NCI-H1092 (cell line): ENCODE results near the gene KPNB1.

Source experiments
- DNase-seq: peaks from one replicate; lab custom pipeline; 2025; lab: John Stamatoyannopoulos, UW

Gene KPNB1

GRCh38 chr17:47649153-47649971 lies at the start of gene KPNB1:
Gene KPNB1, plus strand, starts transcription at chr17:47649919. Its CDS starts 326 bp downstream, at chr17:47650245.
- DNase-seq = peak; percentile 99

DNA sequence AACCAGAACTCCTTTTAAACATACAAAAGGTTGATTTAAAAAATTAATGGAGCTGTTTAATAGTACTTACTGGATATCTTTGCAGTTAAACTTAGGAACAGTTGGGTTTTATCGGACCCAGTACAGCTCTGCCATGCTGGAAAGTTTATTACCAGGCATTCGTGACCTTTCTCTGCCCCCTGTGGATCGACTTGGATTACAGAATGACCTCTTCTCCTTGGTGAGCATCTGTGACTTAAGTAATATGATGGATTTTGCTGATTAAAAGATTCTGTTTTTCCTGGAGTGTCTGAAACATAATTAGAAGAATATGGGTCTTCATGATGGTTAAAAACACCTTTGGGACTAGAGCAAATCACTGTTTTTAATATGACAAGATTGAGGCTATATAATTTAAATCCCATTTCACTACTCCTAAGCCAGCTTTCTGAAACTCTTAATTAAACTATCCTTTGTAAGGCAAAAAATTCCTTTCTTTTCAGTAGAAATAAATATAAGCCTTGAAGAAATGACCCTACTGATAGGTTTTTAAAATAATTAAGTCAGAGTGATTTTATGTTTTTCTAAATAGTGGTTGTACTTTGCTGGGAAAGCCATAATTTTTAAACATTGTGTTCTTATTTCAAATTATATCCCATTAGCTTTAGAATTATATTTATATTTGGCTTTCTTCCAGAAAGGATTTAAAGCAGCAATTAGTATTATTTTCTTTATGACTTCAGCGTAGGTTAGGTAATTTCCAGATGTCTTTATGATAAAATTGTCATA lies 45.7 kb upstream of the KPNB1 start:
- no peak for DNase-seq

DNA sequence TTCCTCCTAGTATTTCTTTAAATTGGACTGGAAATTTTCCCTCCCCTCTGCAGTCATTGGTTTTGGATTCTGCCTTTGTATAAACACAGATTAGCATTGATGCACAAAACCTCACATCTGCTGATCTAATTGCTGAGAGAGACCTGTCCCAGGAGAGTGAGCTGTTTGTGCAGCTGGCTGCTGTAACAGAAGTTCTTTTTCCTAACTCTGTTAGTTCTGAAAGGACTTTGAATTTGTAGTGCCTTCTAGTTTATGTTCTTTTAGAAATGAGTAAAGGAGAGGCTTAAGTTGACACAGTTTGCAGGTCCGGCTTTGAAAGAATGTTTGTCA lies 45.2 kb upstream of the KPNB1 start:
- peak; percentile 36 for DNase-seq

- no peak for DNase-seq
These were observed 44.7 kb upstream of the KPNB1 start for GRCh38 chr17:47605011-47605410.

DNA sequence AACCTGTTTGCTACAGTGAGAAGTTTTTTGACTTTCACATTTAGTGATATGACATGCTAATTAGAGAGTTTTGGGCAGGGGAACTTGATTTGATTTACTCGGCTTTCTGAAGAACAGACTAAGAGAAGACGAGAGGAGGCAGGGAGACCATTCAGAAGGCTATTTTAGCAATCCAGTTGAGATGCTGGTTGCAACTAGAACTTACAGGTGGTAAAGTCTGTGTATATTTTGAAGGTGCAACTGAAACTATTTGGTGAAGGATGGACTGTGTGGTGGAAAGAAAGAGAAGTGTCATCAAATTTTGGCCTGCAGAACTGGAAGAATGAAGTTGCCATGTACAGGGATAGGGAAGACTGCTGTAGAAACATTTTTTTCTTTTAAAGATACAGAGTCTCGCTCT lies 42.2 kb upstream of the KPNB1 start:
- DNase-seq = no peak

DNA sequence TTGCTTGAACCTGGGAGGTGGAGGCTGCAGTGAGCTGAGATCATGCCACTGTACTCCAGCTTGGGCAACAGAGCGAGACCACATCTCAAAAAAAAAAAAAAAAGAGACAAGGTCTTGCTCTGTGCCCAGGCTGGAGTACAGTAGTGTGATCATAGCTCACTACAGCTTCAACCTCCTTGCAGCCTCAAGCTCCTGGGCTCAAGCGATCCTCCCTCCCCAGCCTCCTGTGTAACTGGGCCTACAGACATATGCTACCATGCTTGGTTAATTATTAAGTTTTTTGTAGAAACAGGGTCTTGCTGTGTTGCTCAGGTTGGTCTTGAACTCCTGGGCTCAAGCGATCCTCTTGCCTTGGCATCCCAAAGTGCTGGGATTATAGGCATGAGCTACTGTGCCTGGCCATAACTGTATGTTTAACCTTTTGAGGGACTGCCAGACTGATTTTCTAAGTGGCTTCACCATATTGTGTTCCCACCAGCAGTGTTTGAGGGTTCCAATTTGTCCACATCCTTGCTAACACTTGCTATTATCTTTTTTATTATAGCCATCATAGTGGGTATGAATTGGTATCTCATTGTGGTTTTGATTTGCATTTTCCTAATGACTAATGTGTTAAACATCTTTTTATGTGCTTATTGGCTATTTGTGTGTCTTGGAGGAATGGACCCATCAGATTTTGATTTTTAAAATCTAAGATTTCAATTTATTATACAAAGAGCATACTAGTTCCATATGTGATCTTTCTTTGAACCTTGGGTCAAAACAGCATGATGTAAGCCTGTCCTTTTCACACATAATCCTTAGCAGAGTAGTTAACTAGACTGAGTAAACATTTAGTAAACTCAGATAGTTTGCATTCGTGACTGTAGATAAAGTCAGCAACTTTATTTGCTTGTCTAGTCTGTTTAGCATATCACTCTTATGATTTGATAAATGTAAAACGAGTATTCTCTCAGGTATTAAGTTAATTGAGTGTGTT lies 38.1 kb upstream of the KPNB1 start:
- no peak for DNase-seq

DNA sequence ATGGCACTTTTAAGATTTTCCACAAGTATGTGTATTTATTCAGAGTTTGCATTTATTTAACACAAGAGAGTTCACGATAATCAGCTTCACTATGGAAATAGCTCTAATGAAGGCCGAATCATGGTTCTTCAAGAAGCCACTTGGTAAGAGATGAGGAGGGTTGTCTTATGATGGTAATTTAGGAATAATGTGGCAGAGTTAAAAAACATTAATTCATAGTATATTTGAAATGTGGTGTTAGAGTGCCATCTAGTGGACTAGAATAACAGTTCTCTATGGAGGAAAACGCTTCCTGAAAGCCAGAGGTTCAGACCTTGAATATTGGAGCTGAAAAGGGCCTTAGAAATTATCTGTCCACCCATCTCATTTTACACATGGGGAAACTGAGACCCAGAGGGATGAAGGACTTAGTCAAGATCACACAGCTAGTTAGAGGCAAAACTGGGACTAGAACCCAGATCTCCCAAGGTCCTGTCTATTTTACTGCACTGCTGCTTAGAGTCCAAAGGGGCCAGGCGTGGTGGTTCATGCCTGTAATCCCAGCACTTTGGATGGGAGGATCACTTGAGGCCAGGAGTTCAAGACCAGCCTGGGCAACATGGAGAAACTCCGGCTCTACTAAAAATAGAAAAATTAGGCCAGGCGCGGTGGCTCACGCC lies 33.8 kb upstream of the KPNB1 start:
- DNase-seq = peak; percentile 10

DNA sequence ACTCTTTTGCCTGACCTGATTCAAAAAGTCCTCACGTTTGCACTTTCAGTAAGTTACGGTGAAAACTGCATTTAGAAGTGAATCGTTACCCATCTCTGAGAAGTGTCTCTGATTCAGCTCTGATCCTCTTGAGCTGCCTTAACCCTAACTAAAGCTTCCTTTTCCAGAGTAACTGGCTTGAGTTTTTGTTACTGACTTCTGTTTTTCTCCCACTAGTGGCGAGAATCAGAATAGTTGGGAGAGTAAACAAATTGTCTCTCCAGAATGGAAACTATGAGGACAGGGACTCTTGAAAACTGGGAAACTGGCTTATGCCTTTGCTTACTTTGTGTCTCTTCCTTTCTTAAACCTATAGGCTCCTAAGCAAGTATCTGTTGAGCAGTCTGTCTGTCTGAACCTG lies 31.3 kb upstream of the KPNB1 start:
- no peak for DNase-seq

GRCh38 chr17:47620503-47621245 lies 29.0 kb upstream of the KPNB1 start:
- DNase-seq = no peak

DNA sequence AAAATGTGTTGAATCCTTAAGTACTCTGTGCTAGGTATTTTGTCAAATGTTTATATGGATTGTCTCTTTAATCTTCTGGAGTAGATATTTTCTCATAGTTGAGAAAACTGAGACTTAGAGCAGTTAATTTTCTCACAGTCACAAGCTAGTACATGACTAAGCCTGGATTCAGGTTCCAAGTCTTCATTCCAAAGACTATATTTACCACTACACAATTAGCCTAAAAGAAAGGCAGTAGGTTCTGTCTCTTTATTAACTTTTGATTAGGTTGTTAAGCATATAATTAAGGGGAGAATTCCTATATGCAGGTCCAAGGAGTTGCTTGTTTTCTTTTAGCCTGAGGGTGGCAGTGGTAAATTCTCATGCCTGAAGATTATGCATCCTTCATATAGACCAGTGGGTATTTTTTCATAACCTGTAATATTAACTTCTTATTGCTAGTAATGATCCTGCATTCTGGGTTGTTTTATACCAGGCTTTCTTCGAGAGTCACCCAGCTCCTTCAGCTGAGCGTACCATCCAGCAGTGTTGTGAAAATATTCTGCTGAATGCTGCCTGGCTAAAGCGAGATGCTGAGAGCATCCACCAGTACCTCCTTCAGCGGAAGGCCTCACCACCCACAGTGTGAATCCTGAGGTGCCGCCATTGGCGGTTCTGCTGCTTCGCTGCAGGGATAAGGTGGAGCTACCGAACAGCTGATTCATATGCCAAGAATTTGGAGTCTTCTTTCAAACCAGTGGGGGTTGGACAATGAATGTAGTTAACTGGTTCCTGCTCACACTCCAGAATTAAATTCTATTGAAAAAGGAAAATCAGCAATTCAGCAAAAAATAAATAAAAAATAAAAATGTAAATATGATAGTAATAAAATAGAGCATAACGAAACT lies 28.2 kb upstream of the KPNB1 start:
- DNase-seq = no peak

- DNase-seq = no peak
These were observed 27.6 kb upstream of the KPNB1 start for GRCh38 chr17:47622180-47622549.

DNA sequence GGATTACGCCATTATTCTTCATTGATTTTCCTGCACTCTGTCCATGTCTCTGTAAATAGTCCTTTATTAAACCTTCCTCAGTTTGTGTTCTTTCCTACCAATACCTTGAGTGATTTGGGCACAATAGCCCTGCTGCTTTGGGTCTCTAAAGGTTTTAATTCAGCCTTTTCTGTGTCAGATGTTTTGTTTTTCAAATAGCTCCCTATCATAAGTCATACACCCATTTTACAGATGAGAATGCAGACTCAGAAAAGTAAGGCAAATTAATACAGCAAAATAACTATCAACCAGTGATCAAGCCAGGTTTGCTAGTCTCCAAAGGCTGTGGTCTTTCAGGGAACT lies 25.0 kb upstream of the KPNB1 start:
- no peak for DNase-seq

- DNase-seq = no peak
These were observed 21.6 kb upstream of the KPNB1 start for GRCh38 chr17:47628014-47628566.

GRCh38 chr17:47629826-47630225 lies 19.9 kb upstream of the KPNB1 start:
- no peak for DNase-seq

DNA sequence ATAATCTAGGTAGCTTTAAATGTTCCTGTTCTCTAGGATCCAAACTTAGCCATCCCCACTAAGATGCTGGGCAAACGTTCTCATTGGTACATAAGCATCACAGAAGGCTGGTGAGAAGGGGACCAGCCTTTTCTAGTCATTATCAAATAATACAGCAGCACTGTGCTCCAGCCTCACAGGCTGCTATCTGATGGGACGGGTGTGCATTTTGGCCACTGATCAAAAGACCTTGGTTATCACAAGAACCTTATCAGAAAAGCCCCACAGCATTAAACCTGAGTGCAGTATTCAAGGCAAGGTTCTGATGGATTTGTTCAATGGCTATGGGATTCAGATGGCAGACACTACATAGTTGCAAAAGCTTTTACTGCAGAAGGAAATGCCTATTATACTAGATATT lies 19.1 kb upstream of the KPNB1 start:
- DNase-seq = no peak

- DNase-seq = no peak
These were observed 16.7 kb upstream of the KPNB1 start for GRCh38 chr17:47632991-47633390.

DNA sequence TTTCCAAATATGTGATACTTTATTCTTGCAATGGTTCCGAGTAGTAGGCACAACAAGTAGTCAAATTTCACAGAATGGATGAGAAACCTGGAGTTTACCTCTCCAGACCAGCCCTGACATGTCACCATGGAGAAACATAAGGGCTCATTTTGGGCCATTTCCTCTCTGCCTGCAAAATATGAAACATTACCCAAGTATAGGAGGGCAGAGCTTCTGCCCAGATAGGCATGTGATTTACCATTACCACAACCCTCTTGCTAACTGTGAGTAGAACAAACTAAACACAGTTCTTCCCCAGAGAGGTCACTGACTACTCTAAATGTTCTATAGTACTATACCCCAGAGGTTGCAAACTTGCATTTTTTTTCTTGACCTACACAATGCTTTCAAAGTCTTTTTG lies 15.7 kb upstream of the KPNB1 start:
- DNase-seq = no peak

DNA sequence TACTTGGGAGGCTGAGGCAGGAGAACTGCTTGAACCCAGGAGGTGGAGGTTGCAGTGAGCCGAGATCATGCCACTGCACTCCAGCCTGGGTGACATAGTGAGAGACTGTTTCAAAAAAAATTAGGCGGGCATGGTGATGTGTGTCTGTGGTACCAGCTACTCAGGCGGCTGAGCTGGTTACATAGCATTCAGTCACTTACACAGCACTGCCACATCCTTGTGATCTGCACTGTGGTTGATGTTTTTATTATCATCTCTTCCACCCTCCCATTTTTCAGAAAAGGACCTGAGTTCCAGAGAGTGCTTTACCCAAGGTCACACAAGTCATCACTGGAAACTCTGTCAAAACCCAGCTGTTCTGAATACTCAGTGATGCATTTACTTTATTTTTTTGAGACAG lies 14.8 kb upstream of the KPNB1 start:
- DNase-seq = no peak

GRCh38 chr17:47635734-47636133 lies 14.0 kb upstream of the KPNB1 start:
- no peak for DNase-seq
